Astrocyte of the cerebellum (primary cell): Measurements from ENCODE around the gene RIPOR3.

Experiments
- DNase-seq: peaks from one replicate; pipeline ENCODE4 v3.0.0-alpha.2; 2011; ENCODE audit warnings: low read depth
- H3K4me3 ChIP-seq: 2 replicates; pipeline ENCODE4 v1.5.1; 2011; ENCODE audit warnings: mild to moderate bottlenecking, low read depth, low read length, moderate library complexity
- CTCF ChIP-seq: IDR thresholded peaks from 2 replicates; pipeline ENCODE4 v1.5.1; 2012; ENCODE audit warnings: low read length, low read depth, moderate library complexity, mild to moderate bottlenecking; ENCODE audit errors: missing control alignments
- in situ Hi-C: cut with HindIII; loops from 2 replicates; pipeline ENCODE4 v1.10.0; 2017; ENCODE audit warnings: low sequenced_read_pairs

The RIPOR3 gene

GRCh38 chr20:50587291-50587961 is 103.9 kb downstream of the RIPOR3 start:
- in situ Hi-C loops, result loop anchor here (5.0 kb wide), 1 partner anchor 105 kb away; no protein-coding TSS in a partner anchor
- no peak overlapping the region for H3K4me3 ChIP-seq
- no peak for DNase-seq
- no peak for TF ChIP-seq CTCF

GRCh38 chr20:50586531-50587232 is 104.7 kb downstream of the RIPOR3 start:
- in situ Hi-C loops, result loop anchor here (5.0 kb wide), 1 partner anchor 104 kb away; no protein-coding TSS in a partner anchor
- TF ChIP-seq CTCF, result no peak
- H3K4me3 ChIP-seq, result no peak overlapping the region
- DNase-seq, result no peak

- no peak overlapping the region for H3K4me3 ChIP-seq
- in situ Hi-C loops, result loop anchor here (5.0 kb wide), 1 partner anchor 103 kb away; no protein-coding TSS in a partner anchor
- TF ChIP-seq CTCF, result no peak
- no peak for DNase-seq
These were observed 105.7 kb downstream of the RIPOR3 start for GRCh38 chr20:50585678-50586077.

GRCh38 chr20:50585214-50585613 is 106.1 kb downstream of the RIPOR3 start:
- no peak overlapping the region for H3K4me3 ChIP-seq
- in situ Hi-C loops, result loop anchor here (5.0 kb wide), 1 partner anchor 103 kb away; no protein-coding TSS in a partner anchor
- no peak for DNase-seq
- no peak for TF ChIP-seq CTCF

GRCh38 chr20:50584687-50585086 is 106.7 kb downstream of the RIPOR3 start:
- no peak for DNase-seq
- H3K4me3 ChIP-seq, result no peak overlapping the region
- TF ChIP-seq CTCF, result no peak
- in situ Hi-C loops, result loop anchor here (5.0 kb wide), 1 partner anchor 102 kb away; no protein-coding TSS in a partner anchor

GRCh38 chr20:50583442-50584150 is 107.7 kb downstream of the RIPOR3 start:
- no peak for DNase-seq
- in situ Hi-C loops, result no loop called here
- H3K4me3 ChIP-seq, result no peak overlapping the region
- no peak for TF ChIP-seq CTCF
